Measurements from ENCODE around the gene DUS1L. TPM values are rescaled to one million over a fixed set of nuclear protein-coding genes. Genes with fewer than 3 reads are reported as not detected.
A peak's percentile ranks its signal among the peaks of the same experiment; 100 is the strongest.

Gene DUS1L
- total RNA-seq, 1 donor from 2014 or later = 73.3 TPM

GRCh38 chr17:82053130-82053529 lies 12.5 kb downstream of the DUS1L start:
- H3K27ac Mint-ChIP-seq (ENCODE audit: unreplicated experiment) = no peak overlapping the region
- no peaks in the 10 kb centered on the region for H3K9me3 Mint-ChIP-seq (ENCODE audit: unreplicated experiment)
- peaks cover 13% of the 10 kb centered on the region for H3K36me3 Mint-ChIP-seq (ENCODE audit: unreplicated experiment)
- H3K27me3 Mint-ChIP-seq (ENCODE audit: unreplicated experiment) = no peaks in the 10 kb centered on the region
- DNase-seq (ENCODE audit: extremely low spot score, unreplicated experiment) = no peak
- peaks cover 17% of the 10 kb centered on the region for H3K4me1 Mint-ChIP-seq (ENCODE audit: unreplicated experiment)
- no peak for TF ChIP-seq CTCF (IDR thresholded peaks at IDR 0.05)
- H3K4me3 Mint-ChIP-seq (ENCODE audit: unreplicated experiment) = peak overlapping the region; percentile 78

GRCh38 chr17:82052638-82053059 lies 13.0 kb downstream of the DUS1L start:
- Mint-ChIP-seq H3K4me1 (ENCODE audit: unreplicated experiment) (peaks cover 17% of the 10 kb centered on the region), H3K27ac (ENCODE audit: unreplicated experiment) (peak overlapping the region; percentile 34), H3K9me3 (ENCODE audit: unreplicated experiment) (no peaks in the 10 kb centered on the region), H3K36me3 (ENCODE audit: unreplicated experiment) (peaks cover 10% of the 10 kb centered on the region), H3K4me3 (ENCODE audit: unreplicated experiment) (peak overlapping the region; percentile 78), H3K27me3 (ENCODE audit: unreplicated experiment) (no peaks in the 10 kb centered on the region)
- no peak for DNase-seq (ENCODE audit: extremely low spot score, unreplicated experiment)
- no peak for TF ChIP-seq CTCF (IDR thresholded peaks at IDR 0.05)

- H3K36me3 Mint-ChIP-seq (ENCODE audit: unreplicated experiment) = peaks cover 14% of the 10 kb centered on the region
- H3K27me3 Mint-ChIP-seq (ENCODE audit: unreplicated experiment) = no peaks in the 10 kb centered on the region
- TF ChIP-seq CTCF (IDR thresholded peaks at IDR 0.05) = no peak
- H3K4me3 Mint-ChIP-seq (ENCODE audit: unreplicated experiment) = peak within 1 kb of the TSS; percentile 84
- no peak for DNase-seq (ENCODE audit: extremely low spot score, unreplicated experiment)
- H3K4me1 Mint-ChIP-seq (ENCODE audit: unreplicated experiment) = peaks cover 17% of the 10 kb centered on the region
- no peaks in the 10 kb centered on the region for H3K9me3 Mint-ChIP-seq (ENCODE audit: unreplicated experiment)
- peak within 1 kb of the TSS; percentile 72 for H3K27ac Mint-ChIP-seq (ENCODE audit: unreplicated experiment)
These were observed 13.6 kb downstream of the DUS1L start, which contains the start of the genes GPS1 and RFNG for GRCh38 chr17:82051776-82052637. Gene GPS1 (plus strand): TSS chr17:82051898. CDS start chr17:82051932, 34 bp downstream. Gene RFNG (minus strand): TSS chr17:82051811. CDS start chr17:82051766, 45 bp downstream.

GRCh38 chr17:82050761-82051641 lies 14.6 kb downstream of the DUS1L start:
- H3K27ac Mint-ChIP-seq (ENCODE audit: unreplicated experiment) = peak overlapping the region; percentile 72
- H3K4me3 Mint-ChIP-seq (ENCODE audit: unreplicated experiment) = peak overlapping the region; percentile 84
- no peaks in the 10 kb centered on the region for H3K27me3 Mint-ChIP-seq (ENCODE audit: unreplicated experiment)

More at GRCh38 chr17:82050761-82051641, 14.6 kb downstream of the DUS1L start:
- no peak for DNase-seq (ENCODE audit: extremely low spot score, unreplicated experiment)
- Mint-ChIP-seq H3K9me3 (ENCODE audit: unreplicated experiment) (no peaks in the 10 kb centered on the region), H3K4me1 (ENCODE audit: unreplicated experiment) (peaks cover 17% of the 10 kb centered on the region), H3K36me3 (ENCODE audit: unreplicated experiment) (peaks cover 17% of the 10 kb centered on the region)
- no peak for TF ChIP-seq CTCF (IDR thresholded peaks at IDR 0.05)
